Measurements from ENCODE around the gene FAM149B1.

DNA sequence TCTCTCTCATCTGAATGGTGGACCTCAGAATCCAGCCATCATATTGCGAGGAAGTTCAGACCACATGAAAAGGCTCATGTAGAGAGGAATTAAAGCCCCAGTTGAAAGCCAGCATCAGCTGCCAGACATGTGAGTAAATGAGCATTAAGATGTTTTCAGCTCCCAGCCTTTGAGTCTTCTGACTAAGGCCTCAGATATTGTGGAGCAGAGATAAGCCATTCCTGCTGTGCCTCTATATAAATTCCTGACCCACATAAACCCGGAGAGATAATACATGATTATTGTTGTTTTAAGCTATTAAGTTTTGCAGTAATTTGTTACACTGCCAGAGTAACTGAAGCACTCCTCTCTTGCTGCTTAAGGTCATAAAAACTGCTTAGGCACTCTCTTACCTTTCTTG, 14.6 kb downstream of the FAM149B1 start:
- no peak for TF ChIP-seq EZH2 (IDR thresholded peaks at IDR 0.05; ENCODE audit: borderline replicate concordance, low read length)
- TF ChIP-seq, protein P1, sequence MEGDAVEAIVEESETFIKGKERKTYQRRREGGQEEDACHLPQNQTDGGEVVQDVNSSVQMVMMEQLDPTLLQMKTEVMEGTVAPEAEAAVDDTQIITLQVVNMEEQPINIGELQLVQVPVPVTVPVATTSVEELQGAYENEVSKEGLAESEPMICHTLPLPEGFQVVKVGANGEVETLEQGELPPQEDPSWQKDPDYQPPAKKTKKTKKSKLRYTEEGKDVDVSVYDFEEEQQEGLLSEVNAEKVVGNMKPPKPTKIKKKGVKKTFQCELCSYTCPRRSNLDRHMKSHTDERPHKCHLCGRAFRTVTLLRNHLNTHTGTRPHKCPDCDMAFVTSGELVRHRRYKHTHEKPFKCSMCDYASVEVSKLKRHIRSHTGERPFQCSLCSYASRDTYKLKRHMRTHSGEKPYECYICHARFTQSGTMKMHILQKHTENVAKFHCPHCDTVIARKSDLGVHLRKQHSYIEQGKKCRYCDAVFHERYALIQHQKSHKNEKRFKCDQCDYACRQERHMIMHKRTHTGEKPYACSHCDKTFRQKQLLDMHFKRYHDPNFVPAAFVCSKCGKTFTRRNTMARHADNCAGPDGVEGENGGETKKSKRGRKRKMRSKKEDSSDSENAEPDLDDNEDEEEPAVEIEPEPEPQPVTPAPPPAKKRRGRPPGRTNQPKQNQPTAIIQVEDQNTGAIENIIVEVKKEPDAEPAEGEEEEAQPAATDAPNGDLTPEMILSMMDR (IDR thresholded peaks at IDR 0.05; ENCODE audit: low read length), result no peak
